ENCODE data around the gene ROR1. TPM values are rescaled to one million over a fixed set of nuclear protein-coding genes. Genes with fewer than 3 reads are reported as not detected.

ROR1 gene
- total and polyA plus RNA-seq, 3 experiments from 2014 or later = not detected

- H3K4me3 ChIP-seq (ENCODE audit: low read length) = no peak overlapping the region
- CTCF ChIA-PET = no interaction called here
Observed at GRCh38 chr1:64046243-64046642, 272.4 kb downstream of the ROR1 start.

GRCh38 chr1:64046891-64047290, 273.1 kb downstream of the ROR1 start:
- Mint-ChIP-seq H3K36me3 (no peaks in the 10 kb centered on the region), H3K27me3 (peaks cover 0 to 1% of the 10 kb centered on the region in 2 donors), H3K27ac (no peak overlapping the region), H3K4me1 (no peaks in the 10 kb centered on the region), H3K4me3 (no peak overlapping the region), H3K9me3 (peaks cover 0 to 1% (median 0%) of the 10 kb centered on the region in 5 donors)
- ChIA-PET CTCF (no interaction called here), POLR2A (no interaction called here)
- Histone ChIP-seq H3K9me3 (ENCODE audit: low read length) (no peaks in the 10 kb centered on the region), H3K4me1 (ENCODE audit: insufficient read depth, low read length) (no peaks in the 10 kb centered on the region), H3K36me3 (ENCODE audit: insufficient read depth, low read length) (no peaks in the 10 kb centered on the region), H3K27ac (ENCODE audit: low read depth, low read length) (no peak overlapping the region), H3K27me3 (ENCODE audit: insufficient read depth, low read length, poor library complexity, severe bottlenecking) (no peaks in the 10 kb centered on the region), H3K4me3 (ENCODE audit: low read length) (no peak overlapping the region)
- DNase-seq = no peak

More at GRCh38 chr1:64046243-64046642, 272.4 kb downstream of the ROR1 start:
- POLR2A ChIA-PET = no interaction called here
- Mint-ChIP-seq H3K27ac (no peak overlapping the region), H3K27me3 (peaks cover 0 to 4% of the 10 kb centered on the region in 2 donors), H3K36me3 (no peaks in the 10 kb centered on the region), H3K4me3 (no peak overlapping the region), H3K4me1 (no peaks in the 10 kb centered on the region), H3K9me3 (peaks cover 0 to 1% (median 0%) of the 10 kb centered on the region in 5 donors)
- Histone ChIP-seq H3K36me3 (ENCODE audit: insufficient read depth, low read length) (no peaks in the 10 kb centered on the region), H3K27ac (ENCODE audit: low read depth, low read length) (no peak overlapping the region), H3K9me3 (ENCODE audit: low read length) (no peaks in the 10 kb centered on the region), H3K27me3 (ENCODE audit: insufficient read depth, low read length, poor library complexity, severe bottlenecking) (no peaks in the 10 kb centered on the region), H3K4me1 (ENCODE audit: insufficient read depth, low read length) (no peaks in the 10 kb centered on the region)
- no peak for DNase-seq

- Mint-ChIP-seq H3K9me3 (peaks cover 0 to 1% (median 0%) of the 10 kb centered on the region in 5 donors), H3K36me3 (no peaks in the 10 kb centered on the region), H3K27ac (no peak overlapping the region), H3K27me3 (no peaks in the 10 kb centered on the region), H3K4me3 (no peak overlapping the region), H3K4me1 (no peaks in the 10 kb centered on the region)
- no peak for DNase-seq
- Histone ChIP-seq H3K9me3 (ENCODE audit: low read length) (no peaks in the 10 kb centered on the region), H3K4me1 (ENCODE audit: insufficient read depth, low read length) (no peaks in the 10 kb centered on the region), H3K4me3 (ENCODE audit: low read length) (no peak overlapping the region), H3K27ac (ENCODE audit: low read depth, low read length) (no peak overlapping the region), H3K36me3 (ENCODE audit: insufficient read depth, low read length) (no peaks in the 10 kb centered on the region), H3K27me3 (ENCODE audit: insufficient read depth, low read length, poor library complexity, severe bottlenecking) (no peaks in the 10 kb centered on the region)
- ChIA-PET POLR2A (no interaction called here), CTCF (no interaction called here)
Observed at GRCh38 chr1:64047549-64047996, 273.8 kb downstream of the ROR1 start.

GRCh38 chr1:64049900-64050540, 276.2 kb downstream of the ROR1 start:
- no peaks in the 10 kb centered on the region for H3K9me3 ChIP-seq (ENCODE audit: low read length)
- Mint-ChIP-seq H3K9me3 (peaks cover 0 to 3% (median 0%) of the 10 kb centered on the region in 5 donors), H3K4me1 (no peaks in the 10 kb centered on the region), H3K27ac (no peak overlapping the region), H3K4me3 (no peak overlapping the region), H3K36me3 (no peaks in the 10 kb centered on the region), H3K27me3 (no peaks in the 10 kb centered on the region)
- ChIA-PET CTCF (no interaction called here), POLR2A (no interaction called here)
- no peaks in the 10 kb centered on the region for H3K27me3 ChIP-seq (ENCODE audit: insufficient read depth, low read length, poor library complexity, severe bottlenecking)
- H3K36me3 ChIP-seq (ENCODE audit: insufficient read depth, low read length) = no peaks in the 10 kb centered on the region
- H3K4me1 ChIP-seq (ENCODE audit: insufficient read depth, low read length) = no peaks in the 10 kb centered on the region
- no peak overlapping the region for H3K4me3 ChIP-seq (ENCODE audit: low read length)
- no peak for DNase-seq
- H3K27ac ChIP-seq (ENCODE audit: low read depth, low read length) = no peak overlapping the region

- Mint-ChIP-seq H3K27me3 (no peaks in the 10 kb centered on the region), H3K27ac (no peak overlapping the region), H3K4me1 (no peaks in the 10 kb centered on the region), H3K4me3 (no peak overlapping the region), H3K36me3 (no peaks in the 10 kb centered on the region), H3K9me3 (peaks cover 0 to 2% (median 0%) of the 10 kb centered on the region in 5 donors)
- no peaks in the 10 kb centered on the region for H3K36me3 ChIP-seq (ENCODE audit: insufficient read depth, low read length)
- H3K9me3 ChIP-seq (ENCODE audit: low read length) = no peaks in the 10 kb centered on the region
- ChIA-PET CTCF (no interaction called here), POLR2A (no interaction called here)
- no peak for DNase-seq
- no peaks in the 10 kb centered on the region for H3K4me1 ChIP-seq (ENCODE audit: insufficient read depth, low read length)
- H3K27ac ChIP-seq (ENCODE audit: low read depth, low read length) = no peak overlapping the region
- no peak overlapping the region for H3K4me3 ChIP-seq (ENCODE audit: low read length)
- H3K27me3 ChIP-seq (ENCODE audit: insufficient read depth, low read length, poor library complexity, severe bottlenecking) = no peaks in the 10 kb centered on the region
Observed at GRCh38 chr1:64050601-64051000, 276.8 kb downstream of the ROR1 start.

GRCh38 chr1:64051796-64052195, 278.0 kb downstream of the ROR1 start:
- ChIA-PET POLR2A (no interaction called here), CTCF (no interaction called here)
- H3K9me3 Mint-ChIP-seq = peaks cover 0 to 2% (median 0%) of the 10 kb centered on the region in 5 donors
- no peaks in the 10 kb centered on the region for H3K27me3 Mint-ChIP-seq
- Histone ChIP-seq H3K27ac (ENCODE audit: low read depth, low read length) (no peak overlapping the region), H3K9me3 (ENCODE audit: low read length) (no peaks in the 10 kb centered on the region), H3K4me1 (ENCODE audit: insufficient read depth, low read length) (no peaks in the 10 kb centered on the region), H3K4me3 (ENCODE audit: low read length) (no peak overlapping the region), H3K36me3 (ENCODE audit: insufficient read depth, low read length) (no peaks in the 10 kb centered on the region), H3K27me3 (ENCODE audit: insufficient read depth, low read length, poor library complexity, severe bottlenecking) (no peaks in the 10 kb centered on the region)
- H3K27ac Mint-ChIP-seq = no peak overlapping the region
- H3K4me1 Mint-ChIP-seq = no peaks in the 10 kb centered on the region
- H3K4me3 Mint-ChIP-seq = no peak overlapping the region
- DNase-seq = no peak
- no peaks in the 10 kb centered on the region for H3K36me3 Mint-ChIP-seq

- H3K4me1 ChIP-seq (ENCODE audit: insufficient read depth, low read length) = no peaks in the 10 kb centered on the region
- Mint-ChIP-seq H3K27ac (peak overlapping the region in 1 of 8 donors; percentile 87), H3K4me1 (no peaks in the 10 kb centered on the region), H3K36me3 (no peaks in the 10 kb centered on the region), H3K27me3 (no peaks in the 10 kb centered on the region), H3K4me3 (no peak overlapping the region), H3K9me3 (peaks cover 0 to 2% (median 0%) of the 10 kb centered on the region in 5 donors)
- DNase-seq = no peak
- ChIA-PET CTCF (no interaction called here), POLR2A (no interaction called here)
- no peak overlapping the region for H3K27ac ChIP-seq (ENCODE audit: low read depth, low read length)
- no peak overlapping the region for H3K4me3 ChIP-seq (ENCODE audit: low read length)
- no peaks in the 10 kb centered on the region for H3K9me3 ChIP-seq (ENCODE audit: low read length)
- H3K27me3 ChIP-seq (ENCODE audit: insufficient read depth, low read length, poor library complexity, severe bottlenecking) = no peaks in the 10 kb centered on the region
- no peaks in the 10 kb centered on the region for H3K36me3 ChIP-seq (ENCODE audit: insufficient read depth, low read length)
Observed at GRCh38 chr1:64052777-64053176, 279.0 kb downstream of the ROR1 start.

- Mint-ChIP-seq H3K9me3 (peaks cover 0 to 11% (median 2%) of the 10 kb centered on the region in 5 donors), H3K4me3 (no peak overlapping the region), H3K36me3 (no peaks in the 10 kb centered on the region), H3K4me1 (no peaks in the 10 kb centered on the region), H3K27ac (no peak overlapping the region), H3K27me3 (peaks cover 0 to 2% of the 10 kb centered on the region in 2 donors)
- no peak for DNase-seq
- no peak overlapping the region for H3K27ac ChIP-seq (ENCODE audit: low read depth, low read length)
- H3K9me3 ChIP-seq (ENCODE audit: low read length) = no peaks in the 10 kb centered on the region
- no peaks in the 10 kb centered on the region for H3K27me3 ChIP-seq (ENCODE audit: insufficient read depth, low read length, poor library complexity, severe bottlenecking)
- ChIA-PET POLR2A (no interaction called here), CTCF (no interaction called here)
- H3K4me3 ChIP-seq (ENCODE audit: low read length) = no peak overlapping the region
- H3K36me3 ChIP-seq (ENCODE audit: insufficient read depth, low read length) = no peaks in the 10 kb centered on the region
- H3K4me1 ChIP-seq (ENCODE audit: insufficient read depth, low read length) = no peaks in the 10 kb centered on the region
Observed at GRCh38 chr1:64055310-64055709, 281.5 kb downstream of the ROR1 start.

Data from CD8-positive, alpha-beta memory T cell (primary cell).